Measurements from ENCODE around the gene RASSF8. TPM values are rescaled to one million over a fixed set of nuclear protein-coding genes. Genes with fewer than 3 reads are reported as not detected.
A peak's percentile ranks its signal among the peaks of the same experiment; 100 is the strongest.

Gene RASSF8
- total and polyA plus RNA-seq, 2 of the 8 experiments (the other 6 are each of a cell fraction or from before 2014, with no cell fraction given), result 6.4 to 46.7 TPM

- TF ChIP-seq KDM4A (IDR thresholded peaks at IDR 0.05; ENCODE audit: low read depth, low read length, severe bottlenecking) (peak; percentile 58), CHD7 (IDR thresholded peaks at IDR 0.05; ENCODE audit: insufficient replicate concordance, low read length) (no peak), CTCF (IDR thresholded peaks at IDR 0.05; ENCODE audit: control extremely low read depth in 1 of 3, insufficient read depth in 1 of 3, low read depth in 1 of 3, low read length in 3 of 3) (no peak), SIRT6 (IDR thresholded peaks at IDR 0.05; ENCODE audit: low read length) (no peak), SP2 (IDR thresholded peaks at IDR 0.05; ENCODE audit: low read length) (no peak), SIN3A (conservative IDR thresholded peaks at IDR 0.05 in 1 of 2, IDR thresholded peaks at IDR 0.05 in 1 of 2; ENCODE audit: low read depth in 1 of 2, low read length in 2 of 2) (no peak)
Observed at GRCh38 chr12:26126340-26127284, 168.1 kb downstream of the RASSF8 start (continued).
